GM18508 (cell line): ENCODE measurements around the gene NFKB2.

Experiments used
- ATAC-seq: cut with Tn5 transposase; IDR thresholded peaks from one replicate; pipeline ENCODE4 v1.9.1; 2021; ENCODE audit warnings: moderate number of reproducible peaks; ENCODE audit not compliant: insufficient read depth, unreplicated experiment

Gene NFKB2

DNA sequence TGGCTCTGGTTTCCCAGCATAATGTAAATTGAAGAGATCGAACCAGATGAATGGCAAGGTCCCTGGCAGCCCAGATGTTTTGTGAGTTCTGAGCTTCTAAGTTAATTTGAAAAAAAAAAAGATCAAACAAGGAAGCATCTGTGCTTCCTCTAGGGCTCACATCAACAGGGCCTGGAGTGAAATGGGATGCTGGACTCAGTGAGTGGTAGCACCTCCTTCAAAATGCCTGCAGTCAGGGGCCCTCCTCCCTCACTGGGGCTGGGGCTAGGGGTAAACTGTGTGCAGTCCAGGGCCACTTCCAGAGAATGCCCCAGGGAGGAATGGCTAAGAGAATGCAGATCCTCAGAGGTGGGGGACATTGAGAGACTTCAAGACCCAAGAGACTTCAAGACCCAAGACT is 42.9 kb downstream of the NFKB2 start:
- ATAC-seq, result no peak

DNA sequence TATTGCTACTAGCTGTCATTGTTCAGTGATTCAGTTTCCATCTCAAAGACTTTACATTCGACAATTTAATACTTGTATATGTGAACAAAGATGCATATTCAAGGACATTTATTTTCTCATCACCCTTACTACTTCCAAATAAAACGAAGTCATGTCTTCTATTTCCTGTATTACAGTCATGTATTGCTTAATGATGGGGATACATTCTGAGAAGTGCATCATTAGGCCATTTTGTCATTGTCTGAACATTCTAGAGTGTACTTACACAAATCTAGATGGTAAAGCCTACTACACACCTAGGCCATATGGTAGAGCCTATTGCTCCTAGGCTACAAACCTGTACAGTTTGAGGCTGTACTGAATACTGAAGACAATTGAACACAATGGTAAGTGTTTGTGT is 49.3 kb downstream of the NFKB2 start:
- no peak for ATAC-seq

DNA sequence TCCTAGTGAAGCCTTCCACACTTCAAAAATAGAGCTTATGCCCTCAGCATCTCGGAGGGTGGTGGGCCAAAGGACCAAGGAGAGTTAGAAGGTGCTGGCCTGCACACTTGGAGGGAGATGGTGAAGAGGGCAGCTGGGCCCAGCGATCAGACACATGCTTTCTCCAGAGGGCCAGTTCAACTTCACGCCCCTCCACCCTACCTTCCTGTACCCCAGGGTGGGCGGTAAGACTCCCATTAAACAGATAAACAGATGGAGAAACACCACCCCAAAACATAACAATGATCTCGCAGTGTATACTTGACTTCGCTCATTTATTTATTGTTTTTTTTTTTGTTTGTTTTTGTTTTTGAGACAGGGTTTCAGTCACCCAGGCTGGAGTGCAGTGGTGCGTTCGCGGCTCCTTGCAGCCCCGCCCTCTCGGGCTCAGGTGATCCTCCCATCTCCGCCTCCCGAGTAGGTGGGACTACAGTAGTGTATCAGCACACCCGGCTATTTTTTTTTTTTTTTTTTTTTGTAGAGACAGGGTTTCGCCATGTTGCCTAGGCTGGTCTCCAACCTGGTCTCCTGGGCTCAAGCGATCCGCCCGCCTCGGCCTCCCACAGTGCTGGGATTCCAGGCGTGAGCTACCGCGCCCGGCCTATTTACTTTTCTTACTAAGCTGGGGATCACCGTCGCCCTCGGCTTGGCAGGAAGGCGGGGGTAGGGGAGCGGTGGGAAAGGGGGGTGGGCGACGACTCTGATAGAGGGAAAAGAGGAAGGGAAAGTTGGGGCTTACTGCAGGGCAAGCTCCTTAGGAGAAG is 54.0 kb downstream of the NFKB2 start:
- ATAC-seq, result no peak

DNA sequence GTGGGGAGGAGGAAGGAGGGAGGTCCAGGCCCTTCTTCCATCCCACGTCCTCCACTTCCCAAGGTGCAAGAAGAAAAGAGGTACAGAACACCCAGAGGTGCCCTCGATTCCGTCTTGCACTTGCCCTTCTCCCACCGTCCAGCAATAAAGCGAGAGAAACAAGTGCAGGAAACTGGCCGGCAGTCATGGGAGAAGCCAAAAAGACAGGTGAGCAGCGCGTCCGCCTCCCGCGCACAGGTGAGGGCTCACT is 54.5 kb downstream of the NFKB2 start:
- no peak for ATAC-seq

DNA sequence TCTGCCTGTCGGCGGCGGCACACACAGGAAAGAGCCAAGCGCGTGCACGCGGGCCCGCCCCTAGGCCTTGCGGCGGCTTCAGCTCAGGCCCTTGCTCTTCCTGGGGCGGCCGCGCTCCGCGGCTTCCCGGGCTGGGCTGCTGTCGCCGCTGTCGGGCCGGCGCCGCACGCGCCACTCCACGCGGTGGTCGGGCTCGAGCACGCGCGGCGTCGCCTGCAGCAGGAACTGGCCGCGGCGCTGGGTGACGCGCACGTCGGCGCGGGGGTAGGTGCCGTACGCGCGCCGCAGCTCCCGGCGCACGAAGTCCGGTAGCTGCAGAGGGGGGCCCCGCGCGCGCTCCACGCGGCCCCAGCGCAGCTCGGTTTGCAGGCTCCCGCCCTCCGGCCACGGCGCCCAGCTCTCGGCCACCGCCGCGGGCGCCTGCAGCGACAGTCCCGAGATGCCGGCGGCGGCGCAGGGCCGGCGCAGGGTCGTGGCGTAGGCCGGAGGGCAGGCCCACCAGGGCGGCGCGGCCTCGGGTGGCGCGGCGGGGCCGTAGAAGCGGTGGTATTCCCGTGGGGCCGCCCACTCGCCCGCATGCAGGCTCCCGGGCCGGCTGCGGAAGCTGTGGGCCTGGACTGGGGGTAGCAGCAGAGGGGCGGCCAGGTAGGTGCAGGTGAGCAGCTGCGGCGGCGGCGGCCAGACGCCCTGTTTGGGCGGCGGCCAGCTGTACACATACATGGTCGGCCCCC is 55.0 kb downstream of the NFKB2 start:
- ATAC-seq, result no peak

DNA sequence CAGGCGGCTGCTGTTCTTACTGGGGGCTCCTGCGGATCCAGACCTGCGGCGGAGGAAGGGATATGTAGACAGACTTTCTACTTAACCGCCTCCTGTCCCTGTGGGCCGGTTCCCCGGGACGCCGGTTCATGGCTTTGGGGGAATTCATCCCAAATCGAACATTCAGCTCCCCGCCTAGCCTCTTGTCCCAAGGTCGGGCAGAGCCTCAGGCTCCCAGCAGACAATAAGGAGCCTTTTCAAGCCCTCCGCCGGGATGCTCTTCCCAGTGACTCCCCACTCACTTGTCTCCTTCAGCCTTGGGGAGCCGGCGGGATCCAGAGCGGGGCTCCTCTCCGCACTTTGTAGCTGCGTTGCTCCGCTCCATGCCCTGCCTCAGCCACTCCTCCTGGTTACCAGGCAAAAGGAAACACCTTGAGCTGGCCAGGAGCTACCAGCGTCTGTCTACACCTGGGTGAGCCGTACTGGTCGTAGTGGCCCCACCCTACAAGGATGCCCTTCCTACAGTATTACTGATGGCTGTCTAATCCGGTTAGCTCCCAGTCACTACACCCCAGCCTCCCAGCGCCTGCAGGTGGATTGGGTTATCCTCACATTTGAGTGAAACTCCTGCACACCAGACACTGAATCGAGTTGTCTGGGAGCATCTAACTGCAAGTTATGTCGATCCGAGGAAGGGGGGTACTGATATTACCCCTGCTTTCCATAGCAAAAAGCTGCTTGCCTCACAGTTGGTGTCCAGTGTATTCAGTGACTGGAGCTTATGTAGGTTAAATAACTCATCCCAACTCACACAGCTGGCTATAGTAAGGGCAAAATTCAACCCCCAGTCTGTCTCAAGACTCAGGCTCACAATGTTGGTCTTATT is 55.8 kb downstream of the NFKB2 start, which contains the start of gene C10orf95:
C10orf95 (minus strand) TSS at position 439 of the 865 bp plus-strand sequence. CDS start 450 bp downstream, outside the sequence.
- ATAC-seq, result no peak
